Activated naive CD8-positive, alpha-beta T cell (primary cell): Measurements from ENCODE around the gene S1PR4.
"Not testable (repeated sequence)": the region's sequence is repeated elsewhere in the genome, so short reads cannot be mapped to it uniquely, and the experiment has no call there.

Source experiments
- H3K27ac Mint-ChIP-seq: one replicate; pipeline ENCODE4 v1.8.0; 2021; ENCODE audit warnings: mixed read lengths
- H3K27me3 Mint-ChIP-seq: one replicate; pipeline ENCODE4 v1.8.0; 2021; ENCODE audit warnings: mixed read lengths
- H3K36me3 Mint-ChIP-seq: one replicate; pipeline ENCODE4 v1.8.0; 2021; ENCODE audit warnings: mixed read lengths
- H3K4me1 Mint-ChIP-seq: one replicate; pipeline ENCODE4 v1.8.0; 2021; ENCODE audit warnings: low read depth, mixed read lengths
- H3K4me3 Mint-ChIP-seq: one replicate; pipeline ENCODE4 v1.8.0; 2021; ENCODE audit warnings: mild to moderate bottlenecking, mixed read lengths
- H3K9me3 Mint-ChIP-seq: one replicate; pipeline ENCODE4 v1.8.0; 2021; ENCODE audit warnings: low read depth, mixed read lengths

The S1PR4 gene

DNA sequence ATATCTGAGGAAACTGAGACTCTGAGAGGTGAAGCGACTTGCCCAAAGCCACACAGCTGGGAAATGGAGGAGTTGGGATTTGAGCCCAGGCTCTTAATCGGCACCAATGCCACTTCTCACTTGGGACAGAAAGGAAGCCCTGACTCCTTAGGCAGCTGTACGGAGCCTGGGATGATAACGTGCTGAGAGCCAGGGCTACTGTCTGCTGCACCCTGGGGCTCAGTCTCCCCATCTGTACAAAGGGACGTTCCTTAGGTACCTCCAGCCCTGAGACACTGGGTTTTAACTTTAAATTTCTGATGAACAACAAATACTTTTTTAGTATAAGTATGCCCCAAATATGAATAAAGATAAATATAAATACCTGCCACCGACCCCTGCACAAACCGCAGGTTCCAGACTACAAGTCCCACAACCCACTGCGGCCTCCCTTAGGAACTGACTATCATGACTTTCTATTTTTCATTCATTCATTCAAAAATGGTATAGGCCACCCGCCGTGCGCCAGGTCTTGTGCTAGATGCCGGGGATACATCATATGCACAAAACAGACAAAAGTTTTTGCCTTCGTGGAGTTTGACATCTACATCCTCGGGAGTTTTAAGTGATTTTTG is 6.4 kb downstream of the S1PR4 start:
- no peaks in the 10 kb centered on the region for H3K27me3 Mint-ChIP-seq
- peak overlapping the region; percentile 94 for H3K4me3 Mint-ChIP-seq
- H3K36me3 Mint-ChIP-seq = peaks cover 5% of the 10 kb centered on the region
- H3K4me1 Mint-ChIP-seq = peaks cover 60% of the 10 kb centered on the region
- H3K9me3 Mint-ChIP-seq = no peaks in the 10 kb centered on the region
- H3K27ac Mint-ChIP-seq = peak overlapping the region; percentile 99

DNA sequence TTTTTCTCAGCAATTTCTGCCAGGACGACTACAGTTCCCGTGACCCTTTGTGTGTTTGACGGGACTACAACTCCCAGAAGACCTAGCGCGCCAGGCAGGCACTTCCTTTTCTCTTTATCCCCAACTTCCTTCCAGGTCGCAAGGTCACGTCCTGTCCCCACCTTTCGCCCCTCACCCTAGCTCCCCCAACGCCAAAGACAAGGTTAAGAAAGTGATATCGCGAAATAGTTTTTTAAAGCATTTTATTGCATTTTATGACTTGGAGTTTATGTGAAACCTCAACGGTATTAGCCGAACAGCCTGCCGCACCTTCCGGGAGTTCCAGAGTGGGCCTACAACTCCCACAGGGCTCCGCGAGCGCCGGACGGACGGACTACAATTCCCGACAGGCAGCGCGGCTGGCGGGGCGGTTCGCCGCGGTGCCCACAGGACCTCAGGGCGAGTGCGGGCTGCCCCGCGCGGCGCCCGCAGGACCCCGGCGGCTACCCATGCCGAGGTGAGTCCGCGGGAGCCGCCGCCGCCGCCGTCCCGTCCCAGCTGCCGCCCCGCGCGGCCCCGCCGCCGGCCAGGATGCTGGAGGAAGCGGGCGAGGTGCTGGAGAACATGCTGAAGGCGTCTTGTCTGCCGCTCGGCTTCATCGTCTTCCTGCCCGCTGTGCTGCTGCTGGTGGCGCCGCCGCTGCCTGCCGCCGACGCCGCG is 7.0 kb downstream of the S1PR4 start, which contains the start of gene NCLN:
Gene NCLN (plus strand): TSS at position 470 of the 699 bp plus-strand sequence. CDS start 101 bp downstream, at position 571.
- Mint-ChIP-seq H3K27me3 (no peaks in the 10 kb centered on the region), H3K27ac (peak within 1 kb of the TSS; percentile 99), H3K4me3 (peak within 1 kb of the TSS; percentile 94), H3K36me3 (peaks cover 5% of the 10 kb centered on the region), H3K4me1 (peaks cover 57% of the 10 kb centered on the region), H3K9me3 (no peaks in the 10 kb centered on the region)

DNA sequence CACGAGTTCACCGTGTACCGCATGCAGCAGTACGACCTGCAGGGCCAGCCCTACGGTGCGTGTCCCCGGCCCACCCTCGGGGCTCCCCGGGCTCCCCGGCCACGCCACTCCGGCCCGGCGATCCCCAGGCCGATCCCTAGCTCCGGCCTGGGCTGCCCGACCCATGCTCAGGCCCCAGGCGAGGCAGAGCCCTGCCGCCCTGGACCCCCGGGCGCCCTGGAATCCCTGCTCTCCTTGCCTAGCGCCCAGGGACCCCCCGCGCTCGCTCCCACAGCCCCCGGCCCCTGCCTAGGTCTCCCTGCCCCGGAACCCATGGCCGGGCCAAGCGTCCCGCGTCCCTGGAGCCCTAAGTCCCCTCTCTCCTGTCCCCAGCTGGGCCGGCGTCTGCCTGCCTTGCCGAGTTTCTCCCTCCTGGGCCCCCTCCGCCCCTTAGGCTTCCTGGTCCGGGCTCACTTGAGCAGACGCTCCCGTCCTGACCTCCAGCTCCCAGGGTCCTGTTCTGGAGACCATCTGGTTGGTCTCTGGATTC is 7.7 kb downstream of the S1PR4 start:
- Mint-ChIP-seq H3K9me3 (no peaks in the 10 kb centered on the region), H3K4me1 (peaks cover 56% of the 10 kb centered on the region), H3K27me3 (no peaks in the 10 kb centered on the region)

GRCh38 chr19:3186891-3187661 is 8.5 kb downstream of the S1PR4 start:
- peak overlapping the region; percentile 94 for H3K4me3 Mint-ChIP-seq
- no peaks in the 10 kb centered on the region for H3K9me3 Mint-ChIP-seq
- peaks cover 54% of the 10 kb centered on the region for H3K4me1 Mint-ChIP-seq

More for the DNA sequence above, 7.7 kb downstream of the S1PR4 start:
- Mint-ChIP-seq H3K36me3 (peaks cover 5% of the 10 kb centered on the region), H3K27ac (peak overlapping the region; percentile 83), H3K4me3 (peak overlapping the region; percentile 94)

DNA sequence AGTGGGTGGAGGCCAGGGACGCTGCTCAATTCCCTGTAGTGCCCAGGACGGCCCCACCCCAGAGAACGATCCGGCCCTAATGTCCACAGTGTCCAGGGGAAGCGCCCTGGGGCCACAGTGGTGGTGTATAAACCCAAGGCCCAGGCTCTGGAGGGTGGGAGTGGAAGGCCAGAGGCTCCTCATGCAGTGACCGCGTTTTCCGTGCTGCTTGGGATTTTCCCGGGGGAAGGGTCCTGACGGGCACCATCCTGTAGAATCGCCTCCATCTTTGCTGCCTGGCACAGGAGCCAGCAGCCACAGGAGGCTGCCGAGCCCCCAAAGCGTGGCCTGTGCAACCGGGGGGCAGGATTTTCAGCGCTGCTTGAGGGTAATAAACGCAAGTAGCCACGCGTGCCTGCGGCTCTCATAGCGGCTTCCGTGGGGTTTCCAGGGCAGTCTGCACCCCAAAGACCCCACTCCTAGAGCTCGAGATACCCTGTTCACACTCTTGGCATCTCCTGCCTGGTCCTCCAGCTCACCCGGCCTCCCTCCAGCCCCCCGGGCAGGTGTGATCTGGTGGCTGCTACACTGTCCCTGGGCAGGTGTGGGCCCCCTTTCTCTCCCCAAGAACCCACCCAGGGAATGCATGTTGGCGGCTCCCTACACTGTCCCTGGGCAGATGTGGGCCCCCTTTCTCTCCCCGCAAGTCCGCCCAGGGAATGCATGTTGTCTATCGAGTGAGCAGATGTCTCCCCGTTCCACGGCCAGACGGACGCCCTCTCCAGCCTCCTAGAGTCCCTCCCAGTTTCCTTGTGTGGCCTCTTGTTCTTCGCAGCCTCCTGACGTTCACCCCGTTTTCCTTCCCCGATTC is 9.3 kb downstream of the S1PR4 start:
- Mint-ChIP-seq H3K9me3 (no peaks in the 10 kb centered on the region), H3K27me3 (no peaks in the 10 kb centered on the region), H3K4me3 (peak overlapping the region; percentile 94), H3K4me1 (peaks cover 50% of the 10 kb centered on the region), H3K27ac (no peak overlapping the region), H3K36me3 (peaks cover 5% of the 10 kb centered on the region)

More at GRCh38 chr19:3186891-3187661, 8.5 kb downstream of the S1PR4 start:
- H3K27me3 Mint-ChIP-seq = no peaks in the 10 kb centered on the region
- peaks cover 5% of the 10 kb centered on the region for H3K36me3 Mint-ChIP-seq
- peak overlapping the region; percentile 83 for H3K27ac Mint-ChIP-seq

- peaks cover 43% of the 10 kb centered on the region for H3K4me1 Mint-ChIP-seq
- no peaks in the 10 kb centered on the region for H3K9me3 Mint-ChIP-seq
- H3K4me3 Mint-ChIP-seq = peak overlapping the region; percentile 94
- no peaks in the 10 kb centered on the region for H3K27me3 Mint-ChIP-seq
- H3K27ac Mint-ChIP-seq = no peak overlapping the region
- peaks cover 5% of the 10 kb centered on the region for H3K36me3 Mint-ChIP-seq
Measured at GRCh38 chr19:3188627-3189596, 10.3 kb downstream of the S1PR4 start.

- Mint-ChIP-seq H3K9me3 (no peaks in the 10 kb centered on the region), H3K27ac (no peak overlapping the region), H3K4me3 (no peak overlapping the region), H3K36me3 (peaks cover 6% of the 10 kb centered on the region), H3K27me3 (no peaks in the 10 kb centered on the region), H3K4me1 (peaks cover 33% of the 10 kb centered on the region)
Measured at GRCh38 chr19:3189702-3190469, 11.3 kb downstream of the S1PR4 start.

GRCh38 chr19:3190470-3190770 is 11.9 kb downstream of the S1PR4 start:
- Mint-ChIP-seq H3K9me3 (no peaks in the 10 kb centered on the region), H3K4me1 (peaks cover 29% of the 10 kb centered on the region), H3K4me3 (no peak overlapping the region), H3K27ac (no peak overlapping the region), H3K36me3 (peaks cover 6% of the 10 kb centered on the region), H3K27me3 (no peaks in the 10 kb centered on the region)

DNA sequence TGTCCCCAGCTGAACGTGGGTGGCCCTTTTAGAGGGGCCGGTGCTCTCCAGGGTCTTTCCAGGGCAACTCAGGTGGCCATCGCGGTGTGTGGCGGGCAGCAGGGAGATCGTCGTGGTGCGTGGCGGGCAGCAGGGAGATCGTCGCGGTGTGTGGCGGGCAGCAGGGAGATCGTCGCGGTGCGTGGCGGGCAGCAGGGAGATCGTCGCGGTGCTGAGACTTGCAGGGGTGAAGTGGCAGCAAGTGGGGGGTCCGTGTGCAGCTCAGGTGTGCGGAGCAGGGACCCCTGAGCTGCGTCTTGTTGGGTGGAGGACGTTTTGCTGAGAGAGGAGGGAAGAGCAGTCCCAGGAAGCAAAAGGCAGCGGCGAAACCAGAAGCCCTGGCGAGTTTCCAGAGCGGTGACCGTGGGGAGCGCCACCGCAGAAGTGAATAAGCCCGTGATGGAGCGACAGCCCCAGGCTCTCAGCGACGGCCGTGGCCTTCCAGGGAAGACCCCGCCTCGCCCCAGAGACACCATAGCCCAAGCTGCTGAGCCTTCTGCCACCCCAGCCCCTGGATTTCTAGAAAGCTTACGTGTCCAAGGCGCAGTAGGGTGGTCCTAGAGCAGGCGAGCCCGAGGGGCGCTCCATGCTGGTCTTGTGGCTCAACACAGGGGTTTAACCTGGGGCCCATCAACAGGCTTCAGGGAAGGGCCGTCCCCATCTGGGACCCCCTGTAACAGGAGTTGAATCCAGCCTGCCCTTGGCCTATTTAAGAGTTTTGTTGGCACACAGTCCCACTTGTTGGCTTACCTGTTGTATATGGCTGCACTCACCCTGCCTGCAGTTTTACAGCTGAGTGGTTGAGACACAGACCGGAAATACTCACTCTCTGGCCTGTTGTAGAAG is 12.6 kb downstream of the S1PR4 start:
- no peaks in the 10 kb centered on the region for H3K27me3 Mint-ChIP-seq
- peaks cover 29% of the 10 kb centered on the region for H3K4me1 Mint-ChIP-seq
- H3K9me3 Mint-ChIP-seq = no peaks in the 10 kb centered on the region
- H3K4me3 Mint-ChIP-seq = no peak overlapping the region
- no peak overlapping the region for H3K27ac Mint-ChIP-seq
- H3K36me3 Mint-ChIP-seq = peaks cover 6% of the 10 kb centered on the region

- not testable (repeated sequence) for H3K36me3 Mint-ChIP-seq, H3K27ac Mint-ChIP-seq
Measured at GRCh38 chr19:3191806-3192104, 13.2 kb downstream of the S1PR4 start.

GRCh38 chr19:3192228-3192635 is 13.7 kb downstream of the S1PR4 start:
- H3K4me1 Mint-ChIP-seq = peaks cover 21% of the 10 kb centered on the region
- peaks cover 2% of the 10 kb centered on the region for H3K36me3 Mint-ChIP-seq
- H3K4me3 Mint-ChIP-seq = no peak overlapping the region
- H3K27ac Mint-ChIP-seq = no peak overlapping the region
- no peaks in the 10 kb centered on the region for H3K9me3 Mint-ChIP-seq
- no peaks in the 10 kb centered on the region for H3K27me3 Mint-ChIP-seq

More at GRCh38 chr19:3191806-3192104, 13.2 kb downstream of the S1PR4 start:
- H3K4me3 Mint-ChIP-seq, H3K9me3 Mint-ChIP-seq, H3K27me3 Mint-ChIP-seq: not testable (repeated sequence)
- H3K4me1 Mint-ChIP-seq = peaks cover 26% of the 10 kb centered on the region

DNA sequence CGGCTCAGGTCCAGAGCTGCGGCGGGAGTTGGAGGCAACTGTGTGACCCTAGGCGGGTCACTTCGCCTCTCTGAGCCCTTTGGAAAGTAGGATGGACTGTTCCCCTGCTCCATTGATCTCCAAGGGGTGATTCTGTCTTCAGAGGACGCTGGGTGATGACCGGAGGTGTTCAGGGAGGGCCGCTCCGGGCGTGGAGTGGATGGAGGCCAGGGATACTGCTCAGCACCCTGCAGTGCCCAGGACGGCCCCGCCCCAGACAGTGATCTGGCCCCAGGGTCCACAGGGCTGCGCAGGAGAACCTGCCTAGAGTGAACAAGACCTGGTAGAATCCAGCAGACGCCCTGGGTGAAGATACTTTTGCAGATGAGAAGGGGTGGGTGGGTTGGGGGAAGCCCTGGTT is 14.1 kb downstream of the S1PR4 start:
- Mint-ChIP-seq H3K9me3 (no peaks in the 10 kb centered on the region), H3K27me3 (no peaks in the 10 kb centered on the region), H3K27ac (no peak overlapping the region), H3K4me3 (no peak overlapping the region), H3K4me1 (peaks cover 18% of the 10 kb centered on the region), H3K36me3 (peaks cover 2% of the 10 kb centered on the region)
